Keratinocyte (primary cell): ENCODE results near the gene VWA7. TPM values are rescaled to one million over a fixed set of nuclear protein-coding genes. Genes with fewer than 3 reads are reported as not detected.
"Not testable (repeated sequence)": the region's sequence is repeated elsewhere in the genome, so short reads cannot be mapped to it uniquely, and the experiment has no call there.

Source experiments
- DNase-seq: peaks from one replicate; pipeline ENCODE4 v3.0.0-alpha.2; 2011; ENCODE audit warnings: low read depth, missing footprints, low spot score
- FAIRE-seq: peaks from 2 replicates; lab custom pipeline; 2011; peaks lifted over from hg19 to GRCh38; lab: Jason Lieb, UNC
- H2AFZ ChIP-seq: 2 replicates; pipeline ENCODE4 v1.6.0; 2012; ENCODE audit warnings: low read length, control low read depth, inconsistent platforms; ENCODE audit not compliant: control insufficient read depth
- H3K27ac ChIP-seq: 2 replicates; pipeline ENCODE4 v1.5.1; 2011; ENCODE audit warnings: low read length; ENCODE audit not compliant: control insufficient read depth, insufficient read depth
- H3K27me3 ChIP-seq: 3 replicates; pipeline ENCODE4 v1.6.0; 2011; ENCODE audit warnings: low read length; ENCODE audit not compliant: control insufficient read depth, insufficient read depth; ENCODE audit errors: extremely low read depth
- H3K36me3 ChIP-seq, 2 experiments: 2 replicates in 1 of 2; 3 replicates in 1 of 2; pipeline ENCODE4 v1.5.1; 2011; ENCODE audit warnings: low read length in 2 of 2, mild to moderate bottlenecking in 1 of 2; ENCODE audit not compliant: control insufficient read depth in 2 of 2, insufficient read depth in 2 of 2; ENCODE audit errors: extremely low read depth in 1 of 2
- H3K4me1 ChIP-seq: 3 replicates; pipeline ENCODE4 v1.5.1; 2011; ENCODE audit warnings: low read length; ENCODE audit not compliant: control insufficient read depth, insufficient read depth; ENCODE audit errors: extremely low read depth
- H3K4me2 ChIP-seq: 3 replicates; pipeline ENCODE4 v1.6.0; 2011; ENCODE audit warnings: low read depth, low read length; ENCODE audit not compliant: control insufficient read depth, insufficient read depth; ENCODE audit errors: extremely low read depth
- H3K4me3 ChIP-seq, 3 experiments: fragments of 200-600 bp in 1 of 3; sonication (generic) in 1 of 3; 2 replicates in 2 of 3; 3 replicates in 1 of 3; pipeline ENCODE4 v1.5.1; 2011 to 2016; ENCODE audit warnings: low read length in 3 of 3, mild to moderate bottlenecking in 3 of 3, control low read depth in 2 of 3, inconsistent platforms in 1 of 3, low read depth in 1 of 3, mixed read lengths in 1 of 3, mixed run types in 1 of 3, moderate library complexity in 1 of 3; ENCODE audit not compliant: control insufficient read depth in 2 of 3, insufficient read depth in 2 of 3; ENCODE audit errors: extremely low read depth in 1 of 3
- H3K79me2 ChIP-seq: 2 replicates; pipeline ENCODE4 v1.6.0; 2012; ENCODE audit warnings: low read length; ENCODE audit not compliant: control insufficient read depth, insufficient read depth
- H3K9ac ChIP-seq: 3 replicates; pipeline ENCODE4 v1.6.0; 2011; ENCODE audit warnings: low read length; ENCODE audit not compliant: control insufficient read depth, insufficient read depth; ENCODE audit errors: extremely low read depth
- H3K9me1 ChIP-seq: 3 replicates; pipeline ENCODE4 v1.6.0; 2011; ENCODE audit warnings: low read length; ENCODE audit not compliant: control insufficient read depth, insufficient read depth; ENCODE audit errors: extremely low read depth
- H3K9me3 ChIP-seq: 2 replicates; pipeline ENCODE4 v1.5.1; 2012; ENCODE audit warnings: low read depth, low read length; ENCODE audit not compliant: control insufficient read depth
- H4K20me1 ChIP-seq: 3 replicates; pipeline ENCODE4 v1.6.0; 2011; ENCODE audit warnings: low read length; ENCODE audit not compliant: control insufficient read depth, insufficient read depth; ENCODE audit errors: extremely low read depth
- CTCF ChIP-seq, 3 experiments: IDR thresholded peaks in 1 of 3; conservative IDR thresholded peaks in 1 of 3; optimal IDR thresholded peaks in 1 of 3; 2 replicates in 2 of 3; 3 replicates in 1 of 3; pipeline versions ENCODE3 to v1.5.1; 2011; ENCODE audit warnings: low read length in 3 of 3, mild to moderate bottlenecking in 3 of 3, moderate library complexity in 2 of 3, control low read depth in 1 of 3, inconsistent platforms in 1 of 3; ENCODE audit not compliant: insufficient read depth in 2 of 3; ENCODE audit errors: extremely low read depth in 1 of 3
- EZH2 ChIP-seq: IDR thresholded peaks from one replicate; pipeline ENCODE4 v1.6.1; 2012; ENCODE audit warnings: inconsistent platforms, mild to moderate bottlenecking, low read length, moderate library complexity
- dilution Hi-C: fragments of 300-500 bp; cut with MboI; formaldehyde crosslinking; loops from one replicate; pipeline ENCODE4 v1.7.0; 2020; ENCODE audit warnings: low sequenced_read_pairs; ENCODE audit not compliant: extremely low pct_ligation_motif_present
- polyA plus RNA-seq, 5 experiments: library from polyadenylated mRNA; depleted of rRNA in 3 of 5; stranded (reverse) in 3 of 5; stranded (forward) in 1 of 5; unstranded in 1 of 5; fragments of >200 nt; gene quantifications; 1 replicate in 1 of 5; 2 replicates in 3 of 5; 3 replicates in 1 of 5; pipeline versions ENCODE4 v1.2.1 to v1.2.3, GENCODE V29; 2011 to 2012; ENCODE audit warnings: missing spikeins in 2 of 5, low read depth in 1 of 5, low replicate concordance in 1 of 5

VWA7 gene
- polyA plus RNA-seq, 1 donor (not counting 4 experiments of a cell fraction or from before 2014, with no cell fraction given), result 0.47 TPM

DNA sequence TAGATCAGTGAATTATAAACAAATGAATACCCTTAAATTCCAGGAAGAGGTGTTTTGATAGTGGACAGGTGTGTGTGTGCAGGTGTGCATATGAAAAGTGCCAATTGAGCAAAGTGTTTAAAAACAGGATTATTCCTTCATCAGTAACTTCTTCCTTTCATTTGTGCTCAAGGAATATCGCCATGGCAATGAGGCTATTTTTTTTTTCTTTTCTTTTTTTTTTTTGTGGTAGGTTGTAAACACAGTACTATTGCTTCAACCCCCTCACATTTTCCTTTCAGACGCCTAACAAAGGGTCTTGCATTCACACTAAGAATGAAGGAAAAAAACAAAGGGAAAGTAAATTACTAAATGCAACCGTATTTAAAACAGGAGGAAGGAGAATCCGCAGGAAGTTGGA, 48.4 kb upstream of the VWA7 start:
- peaks cover 45% of the 10 kb centered on the region for H3K4me1 ChIP-seq
- no peak for TF ChIP-seq EZH2
- TF ChIP-seq CTCF (optimal IDR thresholded peaks at IDR 0.05 in 1 of 3, IDR thresholded peaks at IDR 0.05 in 1 of 3, conservative IDR thresholded peaks at IDR 0.05 in 1 of 3; ENCODE audit: extremely low read depth in 1 of 3, insufficient read depth in 2 of 3, low read length in 3 of 3), result no peak
- H3K9ac ChIP-seq, result peak overlapping the region; percentile 86
- DNase-seq (no peak), FAIRE-seq (no peak)
- H3K27ac ChIP-seq, result peak overlapping the region; percentile 96
- H3K9me3 ChIP-seq, result no peaks in the 10 kb centered on the region
- no peak overlapping the region for H2AFZ ChIP-seq
- dilution Hi-C loops, result no loop called here
- no peaks in the 10 kb centered on the region for H3K36me3 ChIP-seq
- H4K20me1 ChIP-seq, result peaks cover 4% of the 10 kb centered on the region
- no peaks in the 10 kb centered on the region for H3K9me1 ChIP-seq
- peak overlapping the region; percentile 75 for H3K4me2 ChIP-seq
- no peaks in the 10 kb centered on the region for H3K27me3 ChIP-seq
- H3K4me3 ChIP-seq, result peak overlapping the region in 2 of 3 experiments; percentile 1 to 35
- H3K79me2 ChIP-seq, result peaks cover 14% of the 10 kb centered on the region

- DNase-seq, H3K27me3 ChIP-seq, H3K36me3 ChIP-seq, H4K20me1 ChIP-seq, FAIRE-seq, H3K9me1 ChIP-seq, H3K4me3 ChIP-seq, H2AFZ ChIP-seq, dilution Hi-C loops, H3K9me3 ChIP-seq: not testable (repeated sequence)
- H3K27ac ChIP-seq, result peak overlapping the region; percentile 96
- H3K9ac ChIP-seq, result peak overlapping the region; percentile 39
- peaks cover 46% of the 10 kb centered on the region for H3K4me1 ChIP-seq
- H3K79me2 ChIP-seq, result peaks cover 11% of the 10 kb centered on the region
- H3K4me2 ChIP-seq, result peak overlapping the region; percentile 73
These were observed 46.6 kb upstream of the VWA7 start for GRCh38 chr6:31823592-31824196.
